Smooth muscle cell (in vitro differentiated cells): Measurements from ENCODE around the gene OTX1. TPM values are rescaled to one million over a fixed set of nuclear protein-coding genes. Genes with fewer than 3 reads are reported as not detected.
"Not testable (repeated sequence)": the region's sequence is repeated elsewhere in the genome, so short reads cannot be mapped to it uniquely, and the experiment has no call there.

Source experiments
- DNase-seq: peaks from one replicate; lab custom pipeline; 2025; ENCODE audit not compliant: unreplicated experiment; lab: John Stamatoyannopoulos, UW
- H2AFZ ChIP-seq: fragments of 200-600 bp; sonication (generic); 2 replicates; pipeline ENCODE4 v1.6.0; 2016; ENCODE audit warnings: antibody characterized with exemption, low read depth, mild to moderate bottlenecking
- H3F3A ChIP-seq: fragments of 200-600 bp; sonication (generic); 2 replicates; pipeline ENCODE4 v1.6.0; 2017; ENCODE audit warnings: antibody characterized with exemption, low read depth
- H3K27ac ChIP-seq: fragments of 200-600 bp; sonication (generic); 2 replicates; pipeline ENCODE4 v1.5.1; 2016; ENCODE audit warnings: low read depth, mild to moderate bottlenecking
- H3K27me3 ChIP-seq: fragments of 200-600 bp; sonication (generic); 2 replicates; pipeline ENCODE4 v1.6.1; 2016; ENCODE audit warnings: low read depth, mild to moderate bottlenecking
- H3K36me3 ChIP-seq: fragments of 200-600 bp; sonication (generic); 2 replicates; pipeline ENCODE4 v1.5.1; 2016; ENCODE audit warnings: low read depth
- H3K4me1 ChIP-seq: fragments of 200-600 bp; sonication (generic); 2 replicates; pipeline ENCODE4 v1.5.1; 2016; ENCODE audit warnings: low read depth
- H3K4me2 ChIP-seq: fragments of 200-600 bp; sonication (generic); 2 replicates; pipeline ENCODE4 v1.6.0; 2016; ENCODE audit warnings: mild to moderate bottlenecking
- H3K4me3 ChIP-seq: fragments of 200-600 bp; sonication (generic); 2 replicates; pipeline ENCODE4 v1.5.1; 2016; ENCODE audit warnings: mild to moderate bottlenecking
- H3K79me2 ChIP-seq: fragments of 200-600 bp; sonication (generic); 2 replicates; pipeline ENCODE4 v1.6.0; 2016; ENCODE audit warnings: low read depth, mild to moderate bottlenecking
- H3K9ac ChIP-seq: fragments of 200-600 bp; sonication (generic); 2 replicates; pipeline ENCODE4 v1.6.0; 2016; ENCODE audit warnings: low read depth
- H3K9me3 ChIP-seq: fragments of 200-600 bp; sonication (generic); replicated peaks from 2 replicates; pipeline ENCODE4 v1.5.1; 2016; ENCODE audit warnings: low read depth
- H4K20me1 ChIP-seq: fragments of 200-600 bp; sonication (generic); 2 replicates; pipeline ENCODE4 v1.6.0; 2016; ENCODE audit warnings: low read depth
- CTCF ChIP-seq: fragments of 200-600 bp; sonication (generic); IDR thresholded peaks from 2 replicates; pipeline ENCODE4 v1.5.1; 2017; ENCODE audit warnings: borderline replicate concordance, mild to moderate bottlenecking, antibody characterized with exemption; ENCODE audit not compliant: insufficient read depth, poor library complexity, severe bottlenecking
- WGBS: methylation state at CpG from one replicate; pipeline ENCODE4 v1.1.7; 2016; ENCODE audit warnings: low lambda C conversion rate; 5-methylcytosine and 5-hydroxymethylcytosine counted together
- polyA plus RNA-seq: library from polyadenylated mRNA; unstranded; fragments of >200 nt; fragmentation: Nextera tagmentation; extraction: Ambion mirVana; gene quantifications from 2 replicates; pipeline ENCODE4 v1.2.1, GENCODE V29; 2016
- total RNA-seq: library from RNA; depleted of rRNA; stranded (reverse); fragments of >200 nt; gene quantifications from 2 replicates; pipeline ENCODE4 v1.2.3, GENCODE V29; 2014

OTX1 gene
- total and polyA plus RNA-seq, 2 experiments from 2014 or later = 0.35 TPM; not detected in 1

GRCh38 chr2:63013438-63013837 is 37.2 kb upstream of the OTX1 start:
- 92% methylated on average over 8 of the region's 8 CpGs for WGBS
- Histone ChIP-seq H3K27me3 (no peaks in the 10 kb centered on the region), H3K79me2 (no peaks in the 10 kb centered on the region), H3F3A (peaks cover 12% of the 10 kb centered on the region), H4K20me1 (no peaks in the 10 kb centered on the region), H3K4me3 (no peak overlapping the region), H2AFZ (no peak overlapping the region), H3K36me3 (no peaks in the 10 kb centered on the region), H3K4me2 (peak overlapping the region; percentile 68), H3K9me3 (no peaks in the 10 kb centered on the region), H3K9ac (no peak overlapping the region), H3K4me1 (peaks cover 60% of the 10 kb centered on the region), H3K27ac (peak overlapping the region; percentile 49)
- no peak for DNase-seq
- no peak for TF ChIP-seq CTCF

GRCh38 chr2:63015389-63015788 is 35.2 kb upstream of the OTX1 start:
- Histone ChIP-seq H4K20me1 (no peaks in the 10 kb centered on the region), H3K4me3 (no peak overlapping the region), H3K4me1 (peaks cover 41% of the 10 kb centered on the region), H3K4me2 (no peak overlapping the region), H2AFZ (no peak overlapping the region), H3K27ac (no peak overlapping the region), H3K27me3 (no peaks in the 10 kb centered on the region), H3K9me3 (no peaks in the 10 kb centered on the region), H3K9ac (no peak overlapping the region), H3K79me2 (no peaks in the 10 kb centered on the region), H3K36me3 (no peaks in the 10 kb centered on the region), H3F3A (peaks cover 12% of the 10 kb centered on the region)
- no peak for DNase-seq
- no peak for TF ChIP-seq CTCF
- WGBS = 96% methylated on average over 3 of the region's 3 CpGs

- Histone ChIP-seq H2AFZ (no peak overlapping the region), H3F3A (peaks cover 5% of the 10 kb centered on the region), H4K20me1 (no peaks in the 10 kb centered on the region), H3K27me3 (no peaks in the 10 kb centered on the region), H3K4me1 (peaks cover 10% of the 10 kb centered on the region), H3K4me3 (no peak overlapping the region), H3K9ac (no peak overlapping the region), H3K4me2 (no peak overlapping the region), H3K9me3 (no peaks in the 10 kb centered on the region), H3K27ac (no peak overlapping the region), H3K79me2 (no peaks in the 10 kb centered on the region), H3K36me3 (no peaks in the 10 kb centered on the region)
- no peak for DNase-seq
- no peak for TF ChIP-seq CTCF
- WGBS = 94% methylated on average over 2 of the region's 2 CpGs
Measured at GRCh38 chr2:63018439-63018838, 32.2 kb upstream of the OTX1 start.

GRCh38 chr2:63019686-63020085 is 30.9 kb upstream of the OTX1 start:
- H3K4me1 ChIP-seq, DNase-seq, H3K27ac ChIP-seq, H2AFZ ChIP-seq, H3K4me3 ChIP-seq, H4K20me1 ChIP-seq, H3K36me3 ChIP-seq, H3K79me2 ChIP-seq, H3K9me3 ChIP-seq, H3F3A ChIP-seq, H3K9ac ChIP-seq, H3K4me2 ChIP-seq, H3K27me3 ChIP-seq: not testable (repeated sequence)
- WGBS = 98% methylated on average over 7 of the region's 8 CpGs
